Measurements from ENCODE around the gene MAPRE2. TPM values are rescaled to one million over a fixed set of nuclear protein-coding genes. Genes with fewer than 3 reads are reported as not detected.

MAPRE2 gene
- total RNA-seq, 1 donor from 2014 or later = 120 TPM

DNA sequence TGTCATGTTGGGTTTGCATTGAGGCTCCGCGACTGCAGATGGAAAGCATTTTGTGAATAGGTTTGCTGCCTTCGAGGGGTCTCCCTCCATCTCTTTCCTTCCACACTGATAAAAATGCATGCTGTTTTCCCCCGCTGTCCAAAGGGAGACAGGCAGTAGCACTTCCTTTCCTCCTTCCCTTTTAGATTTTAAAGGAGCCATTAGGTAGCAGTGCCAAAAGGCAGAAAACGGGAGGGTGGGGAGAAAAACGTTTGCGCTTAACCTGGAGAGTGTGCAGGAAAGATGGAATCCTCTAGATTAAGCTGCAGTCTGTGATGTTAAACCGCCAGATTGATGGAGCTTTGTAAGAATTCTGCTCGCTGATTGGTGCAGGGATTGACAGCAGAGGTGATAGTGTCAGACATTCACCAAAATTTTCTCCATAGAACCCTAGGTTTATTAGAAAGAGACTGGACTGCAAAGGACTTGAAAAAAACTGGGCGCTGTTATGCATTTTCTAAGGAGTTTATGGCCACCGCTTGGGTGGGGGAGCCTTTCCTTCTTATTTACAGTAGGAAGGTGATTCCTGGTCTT is 688 bp downstream of the MAPRE2 start:
- no peak for DNase-seq
- peak overlapping the region; percentile 93 for H3K27ac ChIP-seq (replicated peaks)
- H3K36me3 ChIP-seq = no peaks in the 10 kb centered on the region
- peaks cover 65% of the 10 kb centered on the region for H3K4me1 ChIP-seq
- intact Hi-C loops (cut with micrococcal nuclease) = no loop called here
- no peak for TF ChIP-seq CTCF (IDR thresholded peaks at IDR 0.05; ENCODE audit: borderline replicate concordance)
- H3K9me3 ChIP-seq (replicated peaks) = no peaks in the 10 kb centered on the region
- peak overlapping the region; percentile 89 for H3K4me3 ChIP-seq
- H3K27me3 ChIP-seq (ENCODE audit: low read depth) = no peaks in the 10 kb centered on the region

GRCh38 chr18:35042389-35043071 is 1.3 kb downstream of the MAPRE2 start:
- H3K4me1 ChIP-seq = peaks cover 71% of the 10 kb centered on the region
- no peaks in the 10 kb centered on the region for H3K9me3 ChIP-seq (replicated peaks)
- no peak for DNase-seq
- H3K4me3 ChIP-seq = peak overlapping the region; percentile 89
- intact Hi-C loops (cut with micrococcal nuclease) = no loop called here
- H3K36me3 ChIP-seq = no peaks in the 10 kb centered on the region
- peak overlapping the region; percentile 93 for H3K27ac ChIP-seq (replicated peaks)
- no peaks in the 10 kb centered on the region for H3K27me3 ChIP-seq (ENCODE audit: low read depth)
- TF ChIP-seq CTCF (IDR thresholded peaks at IDR 0.05; ENCODE audit: borderline replicate concordance) = no peak

- peak overlapping the region; percentile 93 for H3K27ac ChIP-seq (replicated peaks)
- DNase-seq = no peak
- H3K4me3 ChIP-seq = peak overlapping the region; percentile 89
- H3K27me3 ChIP-seq (ENCODE audit: low read depth) = no peaks in the 10 kb centered on the region
- intact Hi-C loops (cut with micrococcal nuclease) = no loop called here
- no peak for TF ChIP-seq CTCF (IDR thresholded peaks at IDR 0.05; ENCODE audit: borderline replicate concordance)
- H3K36me3 ChIP-seq = no peaks in the 10 kb centered on the region
- no peaks in the 10 kb centered on the region for H3K9me3 ChIP-seq (replicated peaks)
- H3K4me1 ChIP-seq = peaks cover 78% of the 10 kb centered on the region
Observed at GRCh38 chr18:35043207-35043606, 2.0 kb downstream of the MAPRE2 start.

DNA sequence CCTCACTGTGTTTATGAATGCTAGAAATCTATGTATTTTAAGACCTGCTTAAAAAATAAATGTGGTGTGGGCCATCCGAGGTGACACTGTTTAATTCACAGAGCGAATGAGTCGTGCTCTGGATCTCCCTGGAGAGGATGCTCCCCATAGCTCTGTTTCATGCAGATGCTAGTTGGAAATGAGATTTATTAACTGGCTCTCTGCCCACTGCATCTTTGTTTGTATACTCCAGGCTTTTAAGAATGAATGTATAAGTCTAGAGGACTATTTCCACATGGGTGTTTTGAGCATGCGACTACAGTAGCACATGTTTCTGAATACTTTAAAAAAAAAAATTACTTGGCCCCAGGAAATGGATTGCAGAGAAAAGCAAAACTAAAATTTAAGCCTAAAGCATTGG is 3.9 kb downstream of the MAPRE2 start:
- peak overlapping the region; percentile 93 for H3K27ac ChIP-seq (replicated peaks)

GRCh38 chr18:35045806-35046205 is 4.6 kb downstream of the MAPRE2 start:
- Histone ChIP-seq H3K4me1 (peaks cover 96% of the 10 kb centered on the region), H3K27ac (replicated peaks) (peak overlapping the region; percentile 93), H3K36me3 (no peaks in the 10 kb centered on the region), H3K4me3 (peak overlapping the region; percentile 89), H3K9me3 (replicated peaks) (no peaks in the 10 kb centered on the region), H3K27me3 (ENCODE audit: low read depth) (no peaks in the 10 kb centered on the region)
- intact Hi-C loops (cut with micrococcal nuclease) = no loop called here
- no peak for TF ChIP-seq CTCF (IDR thresholded peaks at IDR 0.05; ENCODE audit: borderline replicate concordance)
- no peak for DNase-seq

More for the DNA sequence above, 3.9 kb downstream of the MAPRE2 start:
- intact Hi-C loops (cut with micrococcal nuclease) = no loop called here
- no peak for TF ChIP-seq CTCF (IDR thresholded peaks at IDR 0.05; ENCODE audit: borderline replicate concordance)
- no peaks in the 10 kb centered on the region for H3K9me3 ChIP-seq (replicated peaks)
- H3K4me1 ChIP-seq = peaks cover 95% of the 10 kb centered on the region
- no peak for DNase-seq
- H3K27me3 ChIP-seq (ENCODE audit: low read depth) = no peaks in the 10 kb centered on the region
- H3K4me3 ChIP-seq = peak overlapping the region; percentile 89
- H3K36me3 ChIP-seq = no peaks in the 10 kb centered on the region
